ENCODE data around the gene CAPN9.

Gene CAPN9

DNA sequence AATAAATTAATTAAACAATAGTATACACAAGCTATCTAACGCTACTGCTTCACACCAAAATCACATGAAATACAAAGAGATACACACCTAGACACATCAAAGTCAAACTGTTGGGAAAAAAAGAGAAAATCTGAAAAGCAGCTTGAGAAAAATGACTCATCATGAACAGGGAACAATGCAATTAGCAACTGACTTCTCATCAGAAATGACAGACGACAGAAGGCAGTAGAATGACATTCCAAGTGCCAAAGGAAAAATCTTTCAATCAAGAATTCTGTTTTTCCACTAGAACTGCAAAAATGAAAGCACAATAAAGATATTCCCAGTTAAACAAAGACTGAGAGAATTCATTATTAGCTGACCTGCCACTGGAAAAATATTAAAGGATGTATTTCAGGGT is 57.2 kb downstream of the CAPN9 start:
- TF ChIP-seq CTCF (IDR thresholded peaks at IDR 0.05; ENCODE audit: low read depth, low read length) (no peak), EZH2phosphoT487 (IDR thresholded peaks at IDR 0.05; ENCODE audit: low read depth) (no peak)
- no peak overlapping the region for H3K9ac ChIP-seq (ENCODE audit: low read length)
- H3K9me3 ChIP-seq (ENCODE audit: insufficient read depth, low read length) = no peaks in the 10 kb centered on the region
- no peak overlapping the region for H3K4me3 ChIP-seq (ENCODE audit: low read length)
- no peaks in the 10 kb centered on the region for H3K36me3 ChIP-seq (replicated peaks; ENCODE audit: low read depth, low read length)
- H4K20me1 ChIP-seq (ENCODE audit: insufficient read depth, low read length) = no peaks in the 10 kb centered on the region
- H3K27me3 ChIP-seq (ENCODE audit: low read depth, low read length) = peaks cover 17% of the 10 kb centered on the region; the same call in 1 of the 2 replicates
- H2AFZ ChIP-seq (ENCODE audit: low read depth, low read length) = no peak overlapping the region
- no peak overlapping the region for H3K4me2 ChIP-seq (ENCODE audit: low read length)
- H3K79me2 ChIP-seq (ENCODE audit: low read length) = no peaks in the 10 kb centered on the region
- no peak overlapping the region for H3K27ac ChIP-seq (ENCODE audit: low read length)
- H3K4me1 ChIP-seq (ENCODE audit: low read length) = no peaks in the 10 kb centered on the region

DNA sequence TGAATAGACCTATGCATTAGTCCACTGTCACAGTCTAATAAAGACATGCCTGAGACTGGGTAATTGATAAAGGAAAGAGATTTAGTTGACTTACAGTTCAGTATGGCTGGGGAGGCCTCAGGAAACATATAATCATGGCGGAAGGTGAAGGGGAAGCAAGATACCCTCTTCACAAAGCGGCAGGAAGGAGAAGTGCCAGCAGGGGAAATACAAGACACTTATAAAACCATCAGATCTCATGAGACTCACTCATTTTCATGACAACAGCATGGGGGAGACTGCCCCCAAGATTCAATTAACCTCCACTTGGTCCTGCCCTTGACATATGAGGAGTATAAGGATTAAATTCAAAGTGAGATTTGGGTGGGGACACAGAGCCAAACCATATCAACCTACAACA is 59.4 kb downstream of the CAPN9 start:
- no peak overlapping the region for H2AFZ ChIP-seq (ENCODE audit: low read depth, low read length)
- H3K4me3 ChIP-seq (ENCODE audit: low read length) = no peak overlapping the region
- no peaks in the 10 kb centered on the region for H4K20me1 ChIP-seq (ENCODE audit: insufficient read depth, low read length)
- no peaks in the 10 kb centered on the region for H3K36me3 ChIP-seq (replicated peaks; ENCODE audit: low read depth, low read length)
- peaks cover 13% of the 10 kb centered on the region; the same call in 1 of the 2 replicates for H3K27me3 ChIP-seq (ENCODE audit: low read depth, low read length)
- no peak for TF ChIP-seq EZH2phosphoT487 (IDR thresholded peaks at IDR 0.05; ENCODE audit: low read depth)
- TF ChIP-seq CTCF (IDR thresholded peaks at IDR 0.05; ENCODE audit: low read depth, low read length) = no peak
- H3K4me2 ChIP-seq (ENCODE audit: low read length) = no peak overlapping the region
- H3K9ac ChIP-seq (ENCODE audit: low read length) = no peak overlapping the region
- no peaks in the 10 kb centered on the region for H3K9me3 ChIP-seq (ENCODE audit: insufficient read depth, low read length)
- no peaks in the 10 kb centered on the region for H3K79me2 ChIP-seq (ENCODE audit: low read length)
- H3K27ac ChIP-seq (ENCODE audit: low read length) = no peak overlapping the region
- no peaks in the 10 kb centered on the region for H3K4me1 ChIP-seq (ENCODE audit: low read length)

DNA sequence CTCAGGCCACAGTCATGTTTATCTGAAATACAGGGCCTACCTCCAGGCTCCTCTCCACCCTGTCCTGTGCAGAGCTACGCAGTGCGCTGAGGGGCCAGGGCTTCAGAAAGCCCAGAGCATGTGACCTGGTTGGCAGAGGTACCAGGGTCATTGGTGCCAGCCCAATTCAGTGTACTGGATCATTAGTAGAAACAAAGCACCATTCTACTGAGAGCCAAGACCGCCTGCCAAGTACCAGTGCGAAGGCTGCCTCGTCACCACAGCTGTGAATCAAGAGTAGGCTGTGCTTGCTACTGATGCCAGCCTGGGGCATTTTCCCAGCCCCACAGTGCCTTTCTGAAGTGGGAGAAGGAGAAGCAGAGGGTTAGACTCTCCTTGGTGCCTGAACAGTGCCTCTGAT is 59.8 kb downstream of the CAPN9 start:
- H3K9ac ChIP-seq (ENCODE audit: low read length) = no peak overlapping the region
- H4K20me1 ChIP-seq (ENCODE audit: insufficient read depth, low read length) = no peaks in the 10 kb centered on the region
- peaks cover 12% of the 10 kb centered on the region; the same call in 1 of the 2 replicates for H3K27me3 ChIP-seq (ENCODE audit: low read depth, low read length)
- H3K4me3 ChIP-seq (ENCODE audit: low read length) = no peak overlapping the region
- no peaks in the 10 kb centered on the region for H3K36me3 ChIP-seq (replicated peaks; ENCODE audit: low read depth, low read length)
- H3K4me1 ChIP-seq (ENCODE audit: low read length) = no peaks in the 10 kb centered on the region
- TF ChIP-seq EZH2phosphoT487 (IDR thresholded peaks at IDR 0.05; ENCODE audit: low read depth) (no peak), CTCF (IDR thresholded peaks at IDR 0.05; ENCODE audit: low read depth, low read length) (no peak)
- no peaks in the 10 kb centered on the region for H3K79me2 ChIP-seq (ENCODE audit: low read length)
- H2AFZ ChIP-seq (ENCODE audit: low read depth, low read length) = no peak overlapping the region
- H3K27ac ChIP-seq (ENCODE audit: low read length) = no peak overlapping the region
- no peak overlapping the region for H3K4me2 ChIP-seq (ENCODE audit: low read length)
- H3K9me3 ChIP-seq (ENCODE audit: insufficient read depth, low read length) = peaks cover 3% of the 10 kb centered on the region; the same call in 1 of the 2 replicates

DNA sequence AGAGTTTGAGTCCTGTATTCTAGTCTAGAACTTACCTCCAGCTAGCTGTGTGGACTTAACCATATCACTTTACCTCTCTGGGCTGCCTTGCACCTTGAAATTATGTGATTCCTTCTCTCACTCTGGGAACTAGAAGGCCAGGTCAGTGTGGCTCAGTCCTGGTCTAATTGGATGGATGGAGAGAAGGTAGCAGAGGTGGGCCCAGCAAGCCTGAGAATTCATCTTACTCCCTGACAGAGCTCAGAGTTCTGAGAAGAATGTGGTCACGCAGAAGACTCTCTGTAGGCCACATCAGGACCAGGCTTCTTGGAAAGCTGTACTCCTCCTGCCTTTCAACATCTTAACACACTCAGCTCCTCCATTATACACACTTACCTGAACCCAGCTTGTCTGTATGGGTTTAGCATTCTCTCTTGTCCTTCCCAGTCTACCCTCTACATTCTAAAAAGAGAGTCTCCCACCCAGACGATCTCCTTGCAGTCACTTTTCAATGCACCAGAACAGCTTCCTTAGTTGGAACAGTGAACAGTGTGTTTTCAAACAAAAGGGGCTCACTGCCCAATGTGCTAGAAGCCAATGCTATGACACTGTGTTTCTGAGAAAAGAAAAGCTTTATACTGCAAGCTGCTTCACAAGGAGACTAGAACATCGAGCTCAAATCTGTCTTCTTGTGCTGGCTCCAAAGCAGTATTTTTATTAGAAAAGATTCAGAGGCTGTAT is 60.5 kb downstream of the CAPN9 start:
- no peak for TF ChIP-seq CTCF (IDR thresholded peaks at IDR 0.05; ENCODE audit: low read depth, low read length)
- no peak for TF ChIP-seq EZH2phosphoT487 (IDR thresholded peaks at IDR 0.05; ENCODE audit: low read depth)
- no peak overlapping the region for H3K27ac ChIP-seq (ENCODE audit: low read length)
- H4K20me1 ChIP-seq (ENCODE audit: insufficient read depth, low read length) = no peaks in the 10 kb centered on the region
- H3K79me2 ChIP-seq (ENCODE audit: low read length) = no peaks in the 10 kb centered on the region
- peaks cover 9% of the 10 kb centered on the region for H3K9me3 ChIP-seq (ENCODE audit: insufficient read depth, low read length)
- H3K36me3 ChIP-seq (replicated peaks; ENCODE audit: low read depth, low read length) = no peaks in the 10 kb centered on the region
- no peak overlapping the region for H3K4me2 ChIP-seq (ENCODE audit: low read length)
- peaks cover 12% of the 10 kb centered on the region; the same call in 1 of the 2 replicates for H3K27me3 ChIP-seq (ENCODE audit: low read depth, low read length)
- no peak overlapping the region for H2AFZ ChIP-seq (ENCODE audit: low read depth, low read length)
- H3K4me1 ChIP-seq (ENCODE audit: low read length) = no peaks in the 10 kb centered on the region
- H3K9ac ChIP-seq (ENCODE audit: low read length) = no peak overlapping the region
- H3K4me3 ChIP-seq (ENCODE audit: low read length) = no peak overlapping the region
